GM12878 (cell line): Measurements from ENCODE around the gene LEPR. TPM values are rescaled to one million over a fixed set of nuclear protein-coding genes. Genes with fewer than 3 reads are reported as not detected.

ENCODE experiments used
- ATAC-seq: fragments of 200-7000 bp; cut with Tn5 transposase; 3 replicates; pipeline ENCODE4 v1.9.1; 2020; ENCODE audit warnings: mild to moderate bottlenecking, moderate library complexity
- BruUV-seq: library from RNA; stranded (reverse); fragments of 400-500 nt; replicated peaks from 2 replicates; lab custom pipeline; 2021; lab: Mats Ljungman, UMichigan
- CTCF ChIA-PET: fragments of 300-600 bp; sonication (Branson Sonifier 250); formaldehyde crosslinking; extraction: SDS; loops from one replicate; lab custom pipeline; 2021; ENCODE audit warnings: inconsistent platforms; lab: Yijun Ruan, JAX
- POLR2A ChIA-PET: fragments of 350-600 bp; formaldehyde crosslinking; extraction: SDS; loops from one replicate; lab custom pipeline; 2021; ENCODE audit warnings: inconsistent platforms; lab: Charles Lee
- RAD21 ChIA-PET: fragments of 300-600 bp; sonication (Branson Sonifier 250); formaldehyde crosslinking; loops from one replicate; lab custom pipeline; 2023; ENCODE audit warnings: antibody characterized with exemption; ENCODE audit not compliant: unreplicated experiment; lab: Charles Lee
- SMC1A ChIA-PET: fragments of 300-600 bp; sonication (Branson Sonifier 250); formaldehyde crosslinking; loops from one replicate; lab custom pipeline; 2023; ENCODE audit not compliant: unreplicated experiment, uncharacterized antibody; lab: Charles Lee
- DNase-seq: peaks from one replicate; pipeline ENCODE4 v3.0.0-alpha.2; 2011; ENCODE audit warnings: low read depth, low spot score
- FAIRE-seq: peaks from 3 replicates; lab custom pipeline; 2011; peaks lifted over from hg19 to GRCh38; lab: Jason Lieb, UNC
- H2AFZ ChIP-seq: 2 replicates; pipeline ENCODE4 v1.6.0; 2011; ENCODE audit warnings: low read depth, low read length, control low read depth; ENCODE audit not compliant: control insufficient read depth
- H3K27ac ChIP-seq: 2 replicates; pipeline ENCODE4 v1.5.1; 2011; ENCODE audit warnings: control low read depth; ENCODE audit not compliant: control insufficient read depth, insufficient read depth
- H3K27me3 ChIP-seq, 2 experiments: replicated peaks in 1 of 2; 2 replicates each; pipeline versions ENCODE4 v1.6.0 to v1.6.1; 2011; ENCODE audit warnings: low read length in 1 of 2; ENCODE audit not compliant: control insufficient read depth in 2 of 2, insufficient read depth in 2 of 2
- H3K36me3 ChIP-seq, 2 experiments: 2 replicates each; pipeline ENCODE4 v1.5.1; 2011; ENCODE audit warnings: low read length in 1 of 2; ENCODE audit not compliant: control insufficient read depth in 2 of 2, insufficient read depth in 2 of 2
- H3K4me1 ChIP-seq: 2 replicates; pipeline ENCODE4 v1.6.1; 2011; ENCODE audit warnings: mild to moderate bottlenecking, low read length, moderate library complexity, mixed read lengths; ENCODE audit not compliant: control insufficient read depth, insufficient read depth
- H3K4me2 ChIP-seq: 2 replicates; pipeline ENCODE4 v1.6.0; 2011; ENCODE audit warnings: control low read depth; ENCODE audit not compliant: control insufficient read depth, insufficient read depth
- H3K4me3 ChIP-seq: fragments of 200-600 bp; sonication (generic); 2 replicates; pipeline ENCODE4 v1.5.1; 2016
- H3K79me2 ChIP-seq: 2 replicates; pipeline ENCODE4 v1.6.0; 2011; ENCODE audit warnings: low read length; ENCODE audit not compliant: control insufficient read depth, insufficient read depth
- H3K9ac ChIP-seq: 2 replicates; pipeline ENCODE4 v1.8.0; 2011; ENCODE audit warnings: low read length, control low read depth, mixed read lengths; ENCODE audit not compliant: control insufficient read depth, insufficient read depth
- H3K9me3 ChIP-seq: replicated peaks from 3 replicates; pipeline ENCODE4 v1.5.1; 2011; ENCODE audit warnings: mild to moderate bottlenecking, low read length; ENCODE audit not compliant: control insufficient read depth, insufficient read depth
- H4K20me1 ChIP-seq: 2 replicates; pipeline ENCODE4 v1.6.0; 2011; ENCODE audit not compliant: control insufficient read depth, insufficient read depth
- BMI1 ChIP-seq: fragments of 450-650 bp; IDR thresholded peaks from 2 replicates; pipeline ENCODE4 v1.6.1; 2016; ENCODE audit warnings: mild to moderate bottlenecking, moderate library complexity, borderline replicate concordance
- CBFB ChIP-seq: IDR thresholded peaks from 2 replicates; pipeline ENCODE4 v1.6.1; 2016; ENCODE audit warnings: antibody characterized with exemption, low read depth
- CREM ChIP-seq: IDR thresholded peaks from 2 replicates; pipeline ENCODE4 v1.6.1; 2014; ENCODE audit warnings: antibody characterized with exemption, low read depth
- MTA3 ChIP-seq: IDR thresholded peaks from 2 replicates; pipeline ENCODE4 v1.6.1; 2012; ENCODE audit warnings: low read length, inconsistent platforms, borderline replicate concordance
- MYB ChIP-seq: fragments of 150-350 bp; IDR thresholded peaks from 2 replicates; pipeline ENCODE4 v1.6.1; 2014; ENCODE audit warnings: mild to moderate bottlenecking, low read depth, low read length, borderline replicate concordance
- RB1 ChIP-seq: fragments of 450-650 bp; formaldehyde crosslinking; IDR thresholded peaks from 2 replicates; pipeline ENCODE4 v1.6.1; 2017; ENCODE audit warnings: mild to moderate bottlenecking, borderline replicate concordance
- SUPT20H ChIP-seq: IDR thresholded peaks from 2 replicates; pipeline ENCODE4 v1.6.1; 2011; ENCODE audit warnings: low read depth, mild to moderate bottlenecking, low read length, moderate library complexity, borderline replicate concordance; ENCODE audit not compliant: control insufficient read depth
- YY1 ChIP-seq: IDR thresholded peaks from 2 replicates; pipeline ENCODE4 v1.6.1; 2011; ENCODE audit warnings: low read depth, mild to moderate bottlenecking, low read length
- WGBS: methylation state at CpG from one replicate; pipeline ENCODE4 v1.1.6; 2016; ENCODE audit warnings: low lambda C conversion rate; ENCODE audit not compliant: insufficient replicate concordance, insufficient coverage; ENCODE audit errors: missing lambda C conversion rate; 5-methylcytosine and 5-hydroxymethylcytosine counted together
- in situ Hi-C: fragments of 300-500 bp; cut with MboI; formaldehyde crosslinking; loops from 9 replicates; pipeline ENCODE4 v1.14.3; 2018; ENCODE audit warnings: mixed read lengths
- intact Hi-C: fragments of 100-400 bp; cut with micrococcal nuclease; formaldehyde crosslinking; loops from one replicate; pipeline ENCODE4 v1.14.2; 2022; ENCODE audit not compliant: unreplicated experiment
- polyA plus RNA-seq, 11 experiments: library from polyadenylated mRNA; depleted of rRNA in 4 of 11; unstranded in 6 of 11; stranded (reverse) in 5 of 11; fragments of >200 nt; fragmentation: Nextera tagmentation in 4 of 11; fragmentation: Illumina TruSeq in 1 of 11; extraction: Ambion mirVana in 4 of 11; extraction: Trizol in 1 of 11; gene quantifications; 1 replicate in 1 of 11; 2 replicates in 10 of 11; pipeline versions ENCODE4 v1.2.1 to v1.2.3, GENCODE V29; 2011 to 2016; ENCODE audit warnings: inconsistent platforms in 2 of 11, missing spikeins in 2 of 11, low read depth in 1 of 11
- total RNA-seq, 4 experiments: library from RNA; depleted of rRNA in 3 of 4; stranded (reverse); fragments of >200 nt in 3 of 4; fragmentation: Illumina TruSeq in 1 of 4; extraction: Trizol in 1 of 4; gene quantifications; 2 replicates each; pipeline versions ENCODE4 v1.2.1 to v1.2.3, GENCODE V29; 2013 to 2021
- TF ChIP-seq, protein P1 (sequence below): fragments of 450-650 bp; IDR thresholded peaks from 2 replicates; pipeline ENCODE4 v1.6.1; 2016; ENCODE audit warnings: mild to moderate bottlenecking, moderate library complexity, borderline replicate concordance
- TF ChIP-seq, protein P2 (sequence below): fragments of 450-650 bp; IDR thresholded peaks from 2 replicates; pipeline ENCODE4 v1.6.1; 2014; ENCODE audit warnings: mild to moderate bottlenecking
- TF ChIP-seq, protein P3 (sequence below): fragments of 450-650 bp; IDR thresholded peaks from 2 replicates; pipeline ENCODE4 v1.6.1; 2017; ENCODE audit warnings: mild to moderate bottlenecking, low read depth, inconsistent platforms; ENCODE audit not compliant: poor library complexity, severe bottlenecking
- TF ChIP-seq, protein P4 (sequence below): IDR thresholded peaks from 2 replicates; pipeline ENCODE4 v1.6.1; 2011; ENCODE audit warnings: borderline replicate concordance, low read depth, mild to moderate bottlenecking, moderate library complexity, low read length; ENCODE audit not compliant: insufficient read depth, poor library complexity, severe bottlenecking

Gene LEPR
- total and polyA plus RNA-seq, 10 of the 15 experiments (the other 5 are each of a cell fraction or from before 2014, with no cell fraction given): 0.49 to 3.7 (median 1.2) TPM

DNA sequence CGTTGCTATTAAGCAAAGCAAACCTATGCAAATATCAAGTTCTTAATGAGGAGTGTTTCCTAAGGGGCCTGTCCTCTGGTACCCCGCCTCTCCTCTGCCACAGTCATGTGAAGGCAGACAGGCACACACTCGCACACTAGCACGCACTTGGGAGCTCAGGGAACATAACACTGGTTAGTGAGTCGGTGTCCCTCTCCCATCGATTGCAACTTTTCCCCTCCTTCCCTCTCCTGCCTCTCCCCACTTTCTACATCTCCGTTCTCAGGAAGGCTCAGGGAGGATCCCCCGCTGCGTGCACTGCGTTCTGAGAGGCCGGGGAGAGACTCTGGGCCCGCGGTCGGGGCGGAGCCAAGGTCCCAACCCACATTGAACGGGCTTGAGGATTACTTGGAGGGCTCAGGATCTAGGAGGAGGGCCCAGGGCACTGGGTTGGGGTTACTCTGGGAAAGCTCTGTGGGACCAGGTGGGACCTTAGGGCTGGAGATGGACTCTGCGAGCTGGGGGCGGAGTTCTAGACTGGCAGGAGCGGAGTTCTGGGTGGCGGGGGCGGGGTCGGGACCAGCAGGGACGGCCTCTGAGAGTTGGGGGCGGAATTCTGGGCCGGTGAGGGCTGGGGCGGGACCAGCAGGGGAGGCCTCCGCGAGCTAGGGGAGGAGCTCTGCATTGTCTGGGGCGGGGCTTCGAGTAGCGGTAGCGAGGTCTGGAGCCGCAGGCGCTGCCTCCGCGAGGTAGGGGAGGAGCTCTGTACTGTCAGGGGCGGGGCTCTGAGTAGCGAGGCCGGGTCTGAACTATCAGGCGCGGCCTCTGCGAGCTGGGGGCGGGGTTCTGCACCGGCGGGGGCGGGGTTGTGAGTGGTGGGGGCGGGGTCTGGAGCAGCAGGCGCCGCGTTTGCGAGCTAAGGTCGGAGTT lies 533 bp upstream of the LEPR start:
- ATAC-seq: peak; percentile 95
- peak overlapping the region; percentile 96 for H3K4me2 ChIP-seq
- H3K4me1 ChIP-seq: peaks cover 6% of the 10 kb centered on the region
- H3K9me3 ChIP-seq: no peaks in the 10 kb centered on the region; the same call in 2 of the 3 replicates
- FAIRE-seq: peak; percentile 62
- no TSS peak for BruUV-seq
- no peaks in the 10 kb centered on the region for H3K36me3 ChIP-seq
- ChIA-PET CTCF (interaction anchor here (0.6 to 4.2 kb wide), 11 partner anchors 9 to 595 kb away, joined by 3 to 41 read pairs (median 3); no protein-coding TSS in a partner anchor), SMC1A (interaction anchor here (0.8 to 1.7 kb wide), 11 partner anchors 9 to 268 kb away, joined by 3 to 7 read pairs (median 3); no protein-coding TSS in a partner anchor), RAD21 (interaction anchor here (0.7 to 1.3 kb wide), 14 partner anchors 8 to 1633 kb away, joined by 3 to 9 read pairs (median 3); partner anchors contain the start of gene AK4), POLR2A (interaction anchor here (0.6 to 1.4 kb wide), 8 partner anchors 10 to 1770 kb away, joined by 3 to 7 read pairs (median 4); no protein-coding TSS in a partner anchor)
- H3K4me3 ChIP-seq: peak overlapping the region; percentile 96
- H3K9ac ChIP-seq: peak overlapping the region; percentile 84
- under 1% methylated on average over 28 of the region's 52 CpGs for WGBS
- peak; percentile 87 for DNase-seq
- H2AFZ ChIP-seq: peak overlapping the region; percentile 100
- peak overlapping the region; percentile 84 for H3K27ac ChIP-seq
- peaks cover 33% of the 10 kb centered on the region for H3K79me2 ChIP-seq
- in situ Hi-C loops: loop anchor here (10.0 kb wide), 1 partner anchor 825 kb away; no protein-coding TSS in a partner anchor
- intact Hi-C loops: loop anchor here (1.0 kb wide), 1 partner anchor 392 kb away; no protein-coding TSS in a partner anchor
- no peaks in the 10 kb centered on the region for H4K20me1 ChIP-seq
- no peaks in the 10 kb centered on the region for H3K27me3 ChIP-seq
- TF ChIP-seq YY1 (no peak), MTA3 (no peak), RB1 (no peak; the same call in 1 of the 2 replicates), BMI1 (no peak), CREM (no peak), CBFB (no peak), MYB (no peak), SUPT20H (no peak)
- TF ChIP-seq, protein P1, sequence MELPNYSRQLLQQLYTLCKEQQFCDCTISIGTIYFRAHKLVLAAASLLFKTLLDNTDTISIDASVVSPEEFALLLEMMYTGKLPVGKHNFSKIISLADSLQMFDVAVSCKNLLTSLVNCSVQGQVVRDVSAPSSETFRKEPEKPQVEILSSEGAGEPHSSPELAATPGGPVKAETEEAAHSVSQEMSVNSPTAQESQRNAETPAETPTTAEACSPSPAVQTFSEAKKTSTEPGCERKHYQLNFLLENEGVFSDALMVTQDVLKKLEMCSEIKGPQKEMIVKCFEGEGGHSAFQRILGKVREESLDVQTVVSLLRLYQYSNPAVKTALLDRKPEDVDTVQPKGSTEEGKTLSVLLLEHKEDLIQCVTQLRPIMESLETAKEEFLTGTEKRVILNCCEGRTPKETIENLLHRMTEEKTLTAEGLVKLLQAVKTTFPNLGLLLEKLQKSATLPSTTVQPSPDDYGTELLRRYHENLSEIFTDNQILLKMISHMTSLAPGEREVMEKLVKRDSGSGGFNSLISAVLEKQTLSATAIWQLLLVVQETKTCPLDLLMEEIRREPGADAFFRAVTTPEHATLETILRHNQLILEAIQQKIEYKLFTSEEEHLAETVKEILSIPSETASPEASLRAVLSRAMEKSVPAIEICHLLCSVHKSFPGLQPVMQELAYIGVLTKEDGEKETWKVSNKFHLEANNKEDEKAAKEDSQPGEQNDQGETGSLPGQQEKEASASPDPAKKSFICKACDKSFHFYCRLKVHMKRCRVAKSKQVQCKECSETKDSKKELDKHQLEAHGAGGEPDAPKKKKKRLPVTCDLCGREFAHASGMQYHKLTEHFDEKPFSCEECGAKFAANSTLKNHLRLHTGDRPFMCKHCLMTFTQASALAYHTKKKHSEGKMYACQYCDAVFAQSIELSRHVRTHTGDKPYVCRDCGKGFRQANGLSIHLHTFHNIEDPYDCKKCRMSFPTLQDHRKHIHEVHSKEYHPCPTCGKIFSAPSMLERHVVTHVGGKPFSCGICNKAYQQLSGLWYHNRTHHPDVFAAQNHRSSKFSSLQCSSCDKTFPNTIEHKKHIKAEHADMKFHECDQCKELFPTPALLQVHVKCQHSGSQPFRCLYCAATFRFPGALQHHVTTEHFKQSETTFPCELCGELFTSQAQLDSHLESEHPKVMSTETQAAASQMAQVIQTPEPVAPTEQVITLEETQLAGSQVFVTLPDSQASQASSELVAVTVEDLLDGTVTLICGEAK: no peak
- TF ChIP-seq, protein P2, sequence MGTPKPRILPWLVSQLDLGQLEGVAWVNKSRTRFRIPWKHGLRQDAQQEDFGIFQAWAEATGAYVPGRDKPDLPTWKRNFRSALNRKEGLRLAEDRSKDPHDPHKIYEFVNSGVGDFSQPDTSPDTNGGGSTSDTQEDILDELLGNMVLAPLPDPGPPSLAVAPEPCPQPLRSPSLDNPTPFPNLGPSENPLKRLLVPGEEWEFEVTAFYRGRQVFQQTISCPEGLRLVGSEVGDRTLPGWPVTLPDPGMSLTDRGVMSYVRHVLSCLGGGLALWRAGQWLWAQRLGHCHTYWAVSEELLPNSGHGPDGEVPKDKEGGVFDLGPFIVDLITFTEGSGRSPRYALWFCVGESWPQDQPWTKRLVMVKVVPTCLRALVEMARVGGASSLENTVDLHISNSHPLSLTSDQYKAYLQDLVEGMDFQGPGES: no peak
- TF ChIP-seq, protein P3, sequence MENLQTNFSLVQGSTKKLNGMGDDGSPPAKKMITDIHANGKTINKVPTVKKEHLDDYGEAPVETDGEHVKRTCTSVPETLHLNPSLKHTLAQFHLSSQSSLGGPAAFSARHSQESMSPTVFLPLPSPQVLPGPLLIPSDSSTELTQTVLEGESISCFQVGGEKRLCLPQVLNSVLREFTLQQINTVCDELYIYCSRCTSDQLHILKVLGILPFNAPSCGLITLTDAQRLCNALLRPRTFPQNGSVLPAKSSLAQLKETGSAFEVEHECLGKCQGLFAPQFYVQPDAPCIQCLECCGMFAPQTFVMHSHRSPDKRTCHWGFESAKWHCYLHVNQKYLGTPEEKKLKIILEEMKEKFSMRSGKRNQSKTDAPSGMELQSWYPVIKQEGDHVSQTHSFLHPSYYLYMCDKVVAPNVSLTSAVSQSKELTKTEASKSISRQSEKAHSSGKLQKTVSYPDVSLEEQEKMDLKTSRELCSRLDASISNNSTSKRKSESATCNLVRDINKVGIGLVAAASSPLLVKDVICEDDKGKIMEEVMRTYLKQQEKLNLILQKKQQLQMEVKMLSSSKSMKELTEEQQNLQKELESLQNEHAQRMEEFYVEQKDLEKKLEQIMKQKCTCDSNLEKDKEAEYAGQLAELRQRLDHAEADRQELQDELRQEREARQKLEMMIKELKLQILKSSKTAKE: peak; percentile 23
- TF ChIP-seq, protein P4, sequence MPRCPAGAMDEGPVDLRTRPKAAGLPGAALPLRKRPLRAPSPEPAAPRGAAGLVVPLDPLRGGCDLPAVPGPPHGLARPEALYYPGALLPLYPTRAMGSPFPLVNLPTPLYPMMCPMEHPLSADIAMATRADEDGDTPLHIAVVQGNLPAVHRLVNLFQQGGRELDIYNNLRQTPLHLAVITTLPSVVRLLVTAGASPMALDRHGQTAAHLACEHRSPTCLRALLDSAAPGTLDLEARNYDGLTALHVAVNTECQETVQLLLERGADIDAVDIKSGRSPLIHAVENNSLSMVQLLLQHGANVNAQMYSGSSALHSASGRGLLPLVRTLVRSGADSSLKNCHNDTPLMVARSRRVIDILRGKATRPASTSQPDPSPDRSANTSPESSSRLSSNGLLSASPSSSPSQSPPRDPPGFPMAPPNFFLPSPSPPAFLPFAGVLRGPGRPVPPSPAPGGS: no peak
